Neural cell (in vitro differentiated cells): Measurements from ENCODE around the gene MAML3.

ENCODE experiments used
- CTCF ChIP-seq: fragments of 450-650 bp; IDR thresholded peaks from 2 replicates; pipeline ENCODE4 v1.5.1; 2014; ENCODE audit warnings: antibody characterized with exemption, mild to moderate bottlenecking, moderate library complexity; ENCODE audit not compliant: poor library complexity, severe bottlenecking
- EP300 ChIP-seq: fragments of 450-650 bp; conservative IDR thresholded peaks from 2 replicates; pipeline ENCODE4 v1.6.1; 2014; ENCODE audit warnings: antibody characterized with exemption, mild to moderate bottlenecking, moderate library complexity; ENCODE audit not compliant: poor library complexity, severe bottlenecking
- EZH2 ChIP-seq: fragments of 200-600, 300-800 bp; shearing (Covaris generic), sonication (generic); IDR thresholded peaks from 2 replicates; pipeline ENCODE4 v1.6.1; 2014; ENCODE audit warnings: antibody characterized with exemption, low read length, borderline replicate concordance, mild to moderate bottlenecking; ENCODE audit not compliant: insufficient read depth, poor library complexity, severe bottlenecking
- MXI1 ChIP-seq: fragments of 450-650 bp; conservative IDR thresholded peaks from 2 replicates; pipeline ENCODE4 v1.6.1; 2014; ENCODE audit warnings: antibody characterized with exemption, mild to moderate bottlenecking; ENCODE audit not compliant: poor library complexity, severe bottlenecking
- POLR2AphosphoS5 ChIP-seq: IDR thresholded peaks from 2 replicates; pipeline ENCODE4 v1.6.1; 2012
- RAD21 ChIP-seq: fragments of 450-650 bp; conservative IDR thresholded peaks from 2 replicates; pipeline ENCODE4 v1.6.1; 2014; ENCODE audit warnings: antibody characterized with exemption, mild to moderate bottlenecking, moderate library complexity
- REST ChIP-seq: IDR thresholded peaks from 2 replicates; pipeline ENCODE4 v1.6.1; 2012; ENCODE audit warnings: borderline replicate concordance
- SMC3 ChIP-seq: fragments of 450-650 bp; conservative IDR thresholded peaks from 2 replicates; pipeline ENCODE4 v1.6.1; 2014; ENCODE audit warnings: antibody characterized with exemption, mild to moderate bottlenecking, moderate library complexity; ENCODE audit not compliant: poor library complexity
- TAF1 ChIP-seq: IDR thresholded peaks from 2 replicates; pipeline ENCODE4 v1.6.1; 2012; ENCODE audit warnings: low read depth

GRCh38 chr4:140188975-140189374, 35.0 kb upstream of the MAML3 start:
- no peak for TF ChIP-seq CTCF
- TF ChIP-seq SMC3: no peak
- no peak for TF ChIP-seq REST
- TF ChIP-seq POLR2AphosphoS5: no peak
- no peak for TF ChIP-seq RAD21
- TF ChIP-seq EP300: no peak
- TF ChIP-seq EZH2: no peak
- TF ChIP-seq TAF1: no peak
- no peak for TF ChIP-seq MXI1
